NCI-H510A (cell line): ENCODE results near the gene PARD3.

Source experiments
- DNase-seq: peaks from one replicate; lab custom pipeline; 2025; lab: John Stamatoyannopoulos, UW

Gene PARD3

GRCh38 chr10:34537629-34538231 is 277.4 kb downstream of the PARD3 start:
- DNase-seq = no peak

DNA sequence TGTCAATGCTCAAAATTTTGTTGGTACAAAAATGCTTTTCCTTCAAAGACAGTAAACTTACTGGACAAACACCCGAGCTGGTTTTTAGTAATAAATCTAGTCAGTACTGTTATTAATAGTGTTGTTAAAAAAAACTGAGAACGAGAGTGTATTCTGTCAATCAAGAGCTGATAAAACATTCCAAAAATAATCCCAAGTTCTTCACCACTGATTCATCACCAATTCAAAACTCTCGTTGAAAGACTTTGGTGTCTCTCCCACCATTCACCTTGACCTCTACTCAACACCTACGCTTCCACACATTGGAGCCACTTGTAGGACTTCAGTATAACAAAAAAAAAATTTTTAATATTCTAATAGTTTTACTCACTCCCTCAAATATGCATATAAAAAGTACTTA is 279.2 kb downstream of the PARD3 start:
- no peak for DNase-seq

GRCh38 chr10:34530778-34531177 is 284.3 kb downstream of the PARD3 start:
- DNase-seq = no peak

- DNase-seq = peak; percentile 19
Measured at GRCh38 chr10:34528320-34528719, 286.8 kb downstream of the PARD3 start.

DNA sequence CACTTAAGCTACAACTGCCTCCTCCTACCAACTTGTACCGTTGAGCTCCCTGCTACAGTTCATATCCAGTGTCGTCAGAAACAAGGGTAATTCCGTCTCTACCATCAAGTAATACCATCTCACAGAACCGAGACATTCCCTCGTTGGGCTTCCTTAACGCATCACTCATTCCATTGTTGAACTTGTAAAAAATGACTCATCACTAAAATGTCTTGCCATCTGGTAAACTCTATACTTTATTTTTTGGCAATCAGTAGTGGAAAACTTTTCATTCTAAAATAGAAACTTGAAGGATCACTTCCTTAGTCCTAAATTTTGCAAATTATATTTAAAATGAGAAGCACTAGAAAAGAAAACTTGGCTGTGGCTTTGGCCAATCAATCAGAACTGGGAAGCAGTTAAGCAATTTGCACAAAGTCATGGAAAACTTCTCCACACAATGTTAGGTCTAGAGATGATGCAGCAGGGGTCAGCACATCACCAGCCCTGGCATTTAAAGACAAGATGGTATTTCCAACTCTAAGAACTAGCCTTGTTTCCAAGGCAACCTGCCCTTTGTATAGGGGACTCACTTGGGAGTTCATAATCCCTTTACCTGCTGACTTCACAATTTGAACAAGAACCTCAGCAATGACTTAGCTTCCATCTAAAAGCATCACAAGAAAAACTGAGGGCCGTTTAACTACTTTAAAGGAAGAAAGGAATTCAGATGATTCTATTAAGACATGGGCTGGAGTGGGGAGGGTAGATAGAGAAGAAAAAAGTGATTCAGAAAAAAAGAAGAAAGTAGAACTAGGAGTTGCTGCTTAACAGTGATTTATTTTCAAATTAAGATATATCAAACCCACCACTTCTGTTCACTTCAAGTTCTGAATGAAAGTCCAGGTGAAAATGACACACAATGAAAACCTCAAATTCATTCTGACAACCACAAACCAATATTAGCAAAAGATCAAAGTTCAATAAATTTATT is 288.1 kb downstream of the PARD3 start:
- DNase-seq = no peak

DNA sequence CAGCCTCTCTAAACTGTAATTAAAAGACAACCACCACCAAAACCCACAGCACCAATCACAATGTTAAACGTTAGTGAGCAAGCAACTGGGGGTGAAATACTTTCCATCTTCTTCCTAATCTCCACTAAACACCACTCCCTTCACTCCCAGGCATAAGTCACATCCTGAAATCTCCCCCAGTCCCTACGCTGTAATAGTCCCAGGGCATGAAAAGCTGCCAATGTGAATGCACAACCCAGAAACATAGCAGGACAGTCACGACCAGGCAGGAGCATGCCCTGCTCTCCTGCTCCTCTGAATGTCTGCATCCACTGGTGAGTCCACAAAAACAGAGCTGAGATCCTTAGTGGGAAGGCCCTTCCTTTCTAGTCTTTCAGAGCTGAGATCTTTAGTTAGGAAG is 288.9 kb downstream of the PARD3 start:
- DNase-seq = no peak

GRCh38 chr10:34524369-34525091 is 290.6 kb downstream of the PARD3 start:
- DNase-seq = no peak

DNA sequence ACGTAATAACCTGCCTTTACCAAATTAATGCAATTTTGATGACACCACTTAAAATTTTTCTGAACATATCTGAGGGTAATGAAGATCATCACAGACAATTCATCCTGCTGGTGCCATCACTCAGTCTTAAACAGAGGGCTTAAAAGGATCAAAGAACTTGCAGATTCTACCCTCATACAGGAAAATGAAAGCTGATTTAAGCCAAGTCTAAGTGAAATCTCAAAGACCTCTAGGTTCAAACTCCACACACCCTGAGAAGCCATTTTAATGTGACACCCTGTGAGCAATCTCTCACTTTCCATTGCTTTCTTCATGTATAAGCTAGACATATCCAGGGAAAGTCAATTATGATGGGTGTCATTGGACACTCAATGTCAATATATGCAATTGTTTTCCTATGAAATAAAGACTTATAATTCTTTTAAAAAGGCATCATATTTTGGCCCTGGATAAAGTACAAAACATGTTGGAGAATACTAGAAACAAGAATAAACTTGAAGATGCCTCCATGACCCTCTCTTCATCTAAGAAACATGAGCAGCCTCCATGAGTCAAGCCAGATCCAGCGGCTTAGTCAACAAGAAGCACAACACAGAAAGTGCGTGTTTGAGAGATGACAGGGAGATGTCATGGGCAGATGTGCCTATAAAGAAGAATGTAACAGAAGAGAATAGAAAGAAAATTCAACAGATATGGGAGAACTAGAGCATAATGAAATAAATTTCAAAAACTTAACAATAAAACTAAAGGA is 291.9 kb downstream of the PARD3 start:
- no peak for DNase-seq

GRCh38 chr10:34522546-34522945 is 292.6 kb downstream of the PARD3 start:
- DNase-seq = no peak

DNA sequence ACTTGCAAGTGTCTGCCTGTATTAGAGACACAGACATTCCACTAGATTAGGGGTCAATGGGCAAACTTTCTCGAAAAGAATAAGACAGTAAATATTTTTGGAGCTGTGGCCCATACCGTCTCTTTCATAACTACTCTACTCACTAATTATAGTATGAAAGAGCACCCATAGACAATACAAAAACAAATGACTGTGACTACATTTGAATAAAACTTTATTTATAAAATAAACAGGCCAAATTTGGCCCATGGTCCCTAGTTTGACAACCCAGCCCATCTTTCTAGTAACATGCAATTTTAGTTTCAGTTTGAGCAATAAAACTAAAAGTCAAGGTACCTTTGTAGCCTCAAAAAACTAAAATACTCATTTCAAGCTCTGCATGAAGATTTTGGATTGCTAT is 294.6 kb downstream of the PARD3 start:
- DNase-seq = no peak

GRCh38 chr10:34520084-34520483 is 295.0 kb downstream of the PARD3 start:
- no peak for DNase-seq

DNA sequence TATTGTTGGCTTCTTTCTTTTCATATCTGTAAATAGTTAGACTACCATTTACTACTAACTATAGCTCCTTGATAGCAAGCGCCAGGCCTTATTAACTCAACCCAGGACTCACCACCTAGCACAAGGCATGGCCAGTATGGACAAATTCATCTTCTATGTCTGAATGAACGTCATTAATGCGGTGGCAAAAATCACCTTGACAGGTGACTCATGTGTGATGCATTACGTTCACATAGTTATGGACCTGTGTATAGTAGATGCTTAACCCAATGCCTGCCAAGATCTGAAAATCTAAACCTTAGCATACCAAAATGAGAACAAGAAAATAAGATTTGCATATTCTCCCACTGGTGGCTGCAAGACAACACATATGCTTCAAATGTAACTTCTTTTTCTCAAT is 300.8 kb downstream of the PARD3 start:
- DNase-seq = no peak

DNA sequence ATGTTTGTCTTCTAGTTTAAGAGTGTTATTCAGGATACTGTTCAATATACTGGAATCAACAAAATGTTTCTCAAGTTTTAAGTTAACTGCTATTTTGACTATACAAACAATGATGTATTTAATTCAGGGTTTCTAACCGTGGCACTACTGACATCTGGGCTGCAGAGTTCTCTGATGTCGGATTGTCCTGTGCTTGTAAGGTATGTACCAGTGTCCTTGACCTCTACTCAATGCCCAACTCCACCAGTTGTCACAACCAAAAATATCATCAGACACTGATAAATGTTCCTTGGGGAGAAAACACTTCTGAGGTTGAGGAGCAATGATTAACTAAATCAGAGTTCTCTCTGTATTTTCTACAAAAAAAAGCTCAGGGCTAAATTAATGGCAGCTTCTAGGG is 301.5 kb downstream of the PARD3 start:
- no peak for DNase-seq

- no peak for DNase-seq
Measured at GRCh38 chr10:34507217-34507616, 307.9 kb downstream of the PARD3 start.

GRCh38 chr10:34506786-34507185 is 308.3 kb downstream of the PARD3 start:
- DNase-seq = no peak

DNA sequence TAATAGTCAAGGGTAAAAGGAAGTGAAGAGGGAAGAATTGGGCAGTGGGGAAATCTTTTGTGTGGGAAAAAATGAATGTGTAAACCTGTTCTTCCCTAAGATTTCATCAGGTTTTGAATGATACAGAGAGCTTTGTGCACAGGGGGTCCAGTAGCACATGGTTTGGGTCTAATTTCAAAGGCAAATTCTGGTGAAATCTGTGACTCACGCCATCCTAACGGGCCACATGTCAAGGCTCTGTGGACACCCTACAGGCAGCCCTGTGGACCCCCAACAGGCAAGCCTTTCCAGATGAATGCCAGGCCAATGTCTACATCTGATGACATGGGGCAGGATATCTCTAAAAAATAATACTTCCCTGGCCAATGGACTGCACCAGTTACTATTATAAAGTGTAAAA is 309.8 kb downstream of the PARD3 start:
- no peak for DNase-seq

DNA sequence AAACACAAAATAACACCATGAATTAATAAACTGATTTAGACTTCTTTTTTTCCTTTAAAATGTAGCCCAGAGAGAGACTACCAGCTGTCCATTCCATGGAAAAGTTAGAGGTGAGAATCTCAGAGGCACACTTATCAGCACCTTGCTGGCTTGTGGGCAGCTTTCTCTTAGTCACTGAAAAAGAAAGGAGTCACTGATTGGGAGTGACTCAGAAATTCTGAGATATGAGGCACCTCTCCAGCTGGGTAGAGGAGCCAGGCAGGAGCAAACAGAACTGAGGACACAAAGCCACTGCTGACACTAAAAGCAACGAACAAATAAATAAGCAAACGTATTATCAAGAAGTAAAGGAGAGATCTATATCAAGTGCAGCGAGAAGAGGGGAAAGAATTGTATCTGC is 310.6 kb downstream of the PARD3 start:
- DNase-seq = no peak

- no peak for DNase-seq
Measured at GRCh38 chr10:34503704-34504103, 311.4 kb downstream of the PARD3 start.

- no peak for DNase-seq
Measured at GRCh38 chr10:34499612-34500279, 315.4 kb downstream of the PARD3 start.

DNA sequence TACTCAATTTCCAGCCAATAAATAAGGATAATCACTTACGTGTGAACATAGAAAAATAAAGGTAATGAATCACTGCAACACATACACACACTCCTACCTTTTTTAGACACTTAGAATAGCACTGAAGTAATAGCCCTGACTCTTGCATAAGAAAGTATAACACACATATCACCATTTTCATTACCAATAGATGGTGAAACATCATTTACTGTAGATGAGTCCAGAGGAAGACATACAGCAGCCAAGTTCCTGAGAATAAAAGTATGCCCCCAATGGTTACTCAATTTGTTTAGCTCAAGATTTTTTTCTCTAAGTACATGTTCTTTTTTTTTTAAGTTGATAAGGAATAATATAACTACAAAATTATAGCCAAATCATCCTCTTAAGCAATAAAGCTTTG is 316.3 kb downstream of the PARD3 start:
- DNase-seq = no peak

GRCh38 chr10:34495938-34496337 is 319.2 kb downstream of the PARD3 start:
- no peak for DNase-seq

GRCh38 chr10:34494012-34494411 is 321.1 kb downstream of the PARD3 start:
- no peak for DNase-seq
